Chondrocyte (in vitro differentiated cells): ENCODE results near the gene NACC2. TPM values are rescaled to one million over a fixed set of nuclear protein-coding genes. Genes with fewer than 3 reads are reported as not detected.

Experiments
- DNase-seq: peaks from one replicate; pipeline ENCODE4 v3.0.0; 2021; ENCODE audit warnings: mixed read lengths, low spot score
- H3K27ac Mint-ChIP-seq: one replicate; pipeline ENCODE4 v1.8.0; 2021; ENCODE audit warnings: mild to moderate bottlenecking, moderate library complexity, mixed read lengths; ENCODE audit not compliant: unreplicated experiment
- H3K27me3 Mint-ChIP-seq: 2 replicates; pipeline ENCODE4 v1.8.0; 2021; ENCODE audit warnings: low read depth, mixed read lengths
- H3K36me3 Mint-ChIP-seq: 2 replicates; pipeline ENCODE4 v1.8.0; 2021; ENCODE audit warnings: low read depth, mixed read lengths
- H3K4me1 Mint-ChIP-seq: 2 replicates; pipeline ENCODE4 v1.8.0; 2021; ENCODE audit warnings: low read depth, mild to moderate bottlenecking, mixed read lengths
- H3K4me3 Mint-ChIP-seq: one replicate; pipeline ENCODE4 v1.8.0; 2021; ENCODE audit warnings: mild to moderate bottlenecking, moderate library complexity, mixed read lengths; ENCODE audit not compliant: unreplicated experiment
- H3K9me3 Mint-ChIP-seq: 2 replicates; pipeline ENCODE4 v1.8.0; 2021; ENCODE audit warnings: low read depth, mixed read lengths
- total RNA-seq: library from RNA; stranded (reverse); gene quantifications from 3 replicates; pipeline ENCODE4 v1.2.1, GENCODE V29; 2021
- TF ChIP-seq, protein P1 (sequence below): fragments of 200-600 bp; sonication (generic); IDR thresholded peaks from 2 replicates; pipeline ENCODE4 v1.5.0; 2021; ENCODE audit warnings: antibody characterized with exemption, mild to moderate bottlenecking, moderate library complexity

NACC2 gene
- total RNA-seq, 1 donor from 2014 or later: 51.0 TPM

DNA sequence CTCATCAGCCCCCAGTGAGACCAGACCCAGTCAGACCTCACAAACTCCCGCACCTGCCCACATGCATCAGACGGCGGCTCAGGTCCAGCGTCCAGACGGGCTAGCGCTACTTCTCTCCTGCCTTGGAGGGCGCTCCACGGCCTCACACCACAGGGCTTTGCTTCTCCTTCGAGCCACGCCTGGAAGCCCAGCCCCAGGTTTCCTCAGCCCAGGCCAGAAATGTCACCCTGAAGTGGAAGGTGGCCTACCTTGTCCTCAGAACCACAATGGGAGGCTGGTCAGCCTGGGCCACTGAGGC, 2.8 kb downstream of the NACC2 start:
- peaks cover 45% of the 10 kb centered on the region for H3K4me1 Mint-ChIP-seq
- TF ChIP-seq, protein P1, sequence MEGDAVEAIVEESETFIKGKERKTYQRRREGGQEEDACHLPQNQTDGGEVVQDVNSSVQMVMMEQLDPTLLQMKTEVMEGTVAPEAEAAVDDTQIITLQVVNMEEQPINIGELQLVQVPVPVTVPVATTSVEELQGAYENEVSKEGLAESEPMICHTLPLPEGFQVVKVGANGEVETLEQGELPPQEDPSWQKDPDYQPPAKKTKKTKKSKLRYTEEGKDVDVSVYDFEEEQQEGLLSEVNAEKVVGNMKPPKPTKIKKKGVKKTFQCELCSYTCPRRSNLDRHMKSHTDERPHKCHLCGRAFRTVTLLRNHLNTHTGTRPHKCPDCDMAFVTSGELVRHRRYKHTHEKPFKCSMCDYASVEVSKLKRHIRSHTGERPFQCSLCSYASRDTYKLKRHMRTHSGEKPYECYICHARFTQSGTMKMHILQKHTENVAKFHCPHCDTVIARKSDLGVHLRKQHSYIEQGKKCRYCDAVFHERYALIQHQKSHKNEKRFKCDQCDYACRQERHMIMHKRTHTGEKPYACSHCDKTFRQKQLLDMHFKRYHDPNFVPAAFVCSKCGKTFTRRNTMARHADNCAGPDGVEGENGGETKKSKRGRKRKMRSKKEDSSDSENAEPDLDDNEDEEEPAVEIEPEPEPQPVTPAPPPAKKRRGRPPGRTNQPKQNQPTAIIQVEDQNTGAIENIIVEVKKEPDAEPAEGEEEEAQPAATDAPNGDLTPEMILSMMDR: no peak
- no peak overlapping the region for H3K4me3 Mint-ChIP-seq

DNA sequence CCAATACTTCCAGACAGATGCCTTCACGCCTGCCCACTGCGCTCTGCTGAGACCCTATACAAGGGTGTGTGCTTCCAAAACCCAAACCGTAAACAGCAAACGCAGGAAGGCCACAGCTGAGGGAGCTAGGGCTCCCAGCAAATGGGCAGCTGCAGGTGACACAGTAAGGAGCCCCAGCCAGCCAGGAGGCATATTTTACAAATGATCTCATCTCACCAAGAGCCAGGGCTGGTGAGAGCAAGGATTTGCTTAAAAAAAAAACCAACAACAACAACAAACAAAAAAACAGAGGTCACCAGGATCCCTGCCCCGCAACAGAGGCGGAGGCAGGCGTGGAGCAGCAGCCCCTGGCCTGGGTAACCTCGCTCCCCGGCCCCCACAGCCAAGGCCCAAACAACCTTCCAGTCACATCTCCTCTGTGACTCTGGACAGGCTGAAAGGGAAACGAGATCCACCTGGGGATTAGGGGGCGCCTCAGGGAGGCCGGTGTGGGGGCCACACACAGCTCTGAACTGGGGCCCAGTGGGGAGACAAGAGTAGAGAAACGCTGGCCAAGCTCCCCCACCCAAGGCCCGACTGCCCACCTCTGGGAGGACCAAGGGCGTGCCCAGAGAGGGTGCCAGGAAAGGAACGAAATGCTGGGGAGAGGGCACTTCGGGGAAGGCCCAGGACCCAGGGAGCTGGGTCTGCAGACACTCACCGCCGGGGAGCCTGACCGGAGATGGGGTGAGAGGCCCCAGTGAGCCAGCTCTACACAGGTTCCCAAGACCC, 3.3 kb downstream of the NACC2 start:
- Mint-ChIP-seq H3K36me3 (no peaks in the 10 kb centered on the region), H3K4me1 (peaks cover 48% of the 10 kb centered on the region), H3K4me3 (peak overlapping the region; percentile 51), H3K9me3 (no peaks in the 10 kb centered on the region), H3K27me3 (no peaks in the 10 kb centered on the region), H3K27ac (peak overlapping the region; percentile 87)
- DNase-seq: no peak
- TF ChIP-seq, protein P1: no peak

More for the DNA sequence above, 2.8 kb downstream of the NACC2 start:
- H3K9me3 Mint-ChIP-seq: no peaks in the 10 kb centered on the region
- peak overlapping the region; percentile 83 for H3K27ac Mint-ChIP-seq
- H3K27me3 Mint-ChIP-seq: no peaks in the 10 kb centered on the region
- DNase-seq: no peak
- no peaks in the 10 kb centered on the region for H3K36me3 Mint-ChIP-seq

DNA sequence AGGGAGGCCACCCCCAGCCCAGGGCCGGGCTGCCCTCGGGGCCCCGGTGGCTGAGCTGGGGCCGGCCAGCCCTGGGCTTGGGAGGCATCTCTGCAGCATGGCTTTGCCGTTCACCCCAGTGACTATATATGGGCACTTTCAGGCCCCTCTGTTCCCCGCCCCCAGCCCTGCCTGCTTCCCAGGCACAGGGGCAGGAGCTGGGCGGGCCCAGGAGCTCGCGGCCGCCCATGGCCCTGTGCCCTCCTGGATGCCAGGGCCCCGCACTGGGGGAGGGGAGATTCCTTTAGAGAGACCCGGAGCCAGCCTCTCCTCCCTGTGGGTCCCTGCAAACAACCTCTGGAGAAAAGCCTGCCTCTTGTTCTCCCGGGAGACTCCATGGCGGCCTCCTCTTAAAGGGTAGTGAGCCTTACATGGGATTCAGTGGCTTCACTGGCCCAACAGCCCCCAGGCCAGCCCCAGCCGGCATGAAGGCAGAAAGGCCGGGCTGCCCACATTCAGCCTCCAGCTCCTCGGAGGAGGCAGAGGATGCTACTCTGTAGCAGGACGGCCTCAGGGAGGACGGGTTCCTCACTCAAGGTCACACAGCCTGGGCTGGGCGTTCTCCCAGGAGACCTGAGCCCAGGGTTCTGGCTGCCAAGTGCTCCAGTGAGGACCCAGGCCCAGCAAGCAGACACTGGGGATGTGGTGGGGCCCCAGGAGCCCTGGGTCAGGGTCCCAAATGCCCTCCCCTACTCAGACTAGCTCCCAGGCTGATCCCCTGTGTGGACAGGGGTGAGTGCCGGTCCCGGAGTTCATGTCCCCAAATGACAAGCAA, 4.1 kb downstream of the NACC2 start:
- TF ChIP-seq, protein P1: no peak
- no peak for DNase-seq
- Mint-ChIP-seq H3K4me1 (peaks cover 51% of the 10 kb centered on the region), H3K27me3 (no peaks in the 10 kb centered on the region), H3K4me3 (peak overlapping the region; percentile 51), H3K9me3 (no peaks in the 10 kb centered on the region), H3K36me3 (no peaks in the 10 kb centered on the region), H3K27ac (peak overlapping the region; percentile 87)

DNA sequence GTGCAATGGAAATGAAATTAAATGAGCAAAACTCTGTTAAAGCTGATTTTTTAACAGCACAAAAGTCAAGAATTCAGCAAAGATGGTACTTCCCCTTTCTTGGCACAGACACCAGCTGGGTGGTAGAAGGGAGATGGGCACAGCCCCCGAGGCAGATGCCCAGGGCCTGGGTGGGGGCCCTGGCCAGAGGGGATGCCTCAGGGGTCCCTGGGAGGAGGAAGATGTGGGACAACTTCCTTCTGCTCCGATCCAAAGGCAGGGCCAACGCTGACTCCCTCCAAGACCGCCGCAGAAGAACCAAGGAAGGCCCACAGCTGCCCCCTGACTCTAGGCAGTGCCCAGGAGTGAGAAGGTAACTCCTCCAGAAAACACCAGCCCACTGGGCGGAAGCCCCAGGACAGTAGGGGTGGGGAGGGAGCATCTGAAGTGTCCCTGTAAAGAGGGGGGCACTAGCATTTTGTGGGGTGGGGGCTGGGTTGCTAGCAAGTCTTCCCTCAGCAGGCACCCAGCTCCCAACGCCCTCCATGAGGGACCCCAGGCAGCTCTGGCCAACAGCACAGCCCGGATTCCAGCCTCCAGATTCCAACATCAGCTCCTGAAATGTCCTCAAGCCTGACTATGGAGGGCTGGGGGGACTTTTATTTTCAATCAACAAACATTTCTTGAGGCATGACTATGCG, 4.9 kb downstream of the NACC2 start:
- H3K4me3 Mint-ChIP-seq: no peak overlapping the region
- H3K27me3 Mint-ChIP-seq: no peaks in the 10 kb centered on the region
- H3K9me3 Mint-ChIP-seq: no peaks in the 10 kb centered on the region
- no peak for DNase-seq
- TF ChIP-seq, protein P1: no peak
- peak overlapping the region; percentile 76 for H3K27ac Mint-ChIP-seq
- no peaks in the 10 kb centered on the region for H3K36me3 Mint-ChIP-seq
- H3K4me1 Mint-ChIP-seq: peaks cover 49% of the 10 kb centered on the region

DNA sequence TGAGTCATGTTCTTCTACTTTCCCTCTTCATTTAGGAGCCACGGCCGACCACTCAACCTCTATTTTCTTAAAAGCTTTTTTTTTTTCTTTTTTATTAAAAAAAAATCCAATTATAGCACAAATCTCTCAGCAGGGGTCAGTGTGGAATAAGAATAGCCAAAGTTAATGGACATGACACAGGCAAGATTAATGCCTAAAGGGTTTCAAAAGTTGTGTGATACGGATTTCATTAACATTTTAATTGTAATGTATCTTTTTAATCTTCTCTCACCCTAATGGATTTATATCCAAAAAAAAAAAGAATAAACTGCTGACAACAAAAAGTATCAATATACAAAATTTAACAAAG, 5.4 kb downstream of the NACC2 start:
- no peaks in the 10 kb centered on the region for H3K27me3 Mint-ChIP-seq
- no peak overlapping the region for H3K4me3 Mint-ChIP-seq
- no peaks in the 10 kb centered on the region for H3K36me3 Mint-ChIP-seq
- peaks cover 50% of the 10 kb centered on the region for H3K4me1 Mint-ChIP-seq
- TF ChIP-seq, protein P1: peak; percentile 85
- no peaks in the 10 kb centered on the region for H3K9me3 Mint-ChIP-seq
- no peak for DNase-seq
- peak overlapping the region; percentile 76 for H3K27ac Mint-ChIP-seq
